Stimulated activated CD8-positive, alpha-beta memory T cell treated with anti-CD3 and anti-CD28 coated beads, Interleukin-12 subunit alpha, Interleukin-12 subunit beta, amount 100 ng/mL, for 24 hours (primary cell): Measurements from ENCODE around the gene TXNL4A.

Experiments used
- DNase-seq: peaks from one replicate; pipeline ENCODE4 v3.0.0-alpha.2; 2020; ENCODE audit errors: extremely low read depth

TXNL4A gene

DNA sequence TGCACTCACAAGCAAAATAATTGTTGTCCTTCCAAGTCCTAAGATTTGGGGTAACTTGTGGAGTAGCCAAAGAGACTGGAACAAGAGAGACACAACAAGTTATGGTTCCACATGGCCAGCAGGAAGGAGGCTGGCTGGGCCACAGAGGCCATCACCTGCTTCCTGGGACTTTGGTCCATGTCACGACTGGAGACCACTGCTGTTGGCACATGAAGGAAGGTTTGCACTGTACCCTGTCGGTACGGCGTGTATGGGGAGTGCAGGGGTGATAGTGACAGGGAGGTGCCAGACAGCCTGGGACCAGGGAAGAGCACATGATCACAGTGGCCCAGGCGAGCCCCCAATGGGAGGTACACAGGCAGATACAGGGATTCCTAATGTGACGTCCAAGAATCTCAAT, 52.4 kb downstream of the TXNL4A start:
- DNase-seq = no peak

DNA sequence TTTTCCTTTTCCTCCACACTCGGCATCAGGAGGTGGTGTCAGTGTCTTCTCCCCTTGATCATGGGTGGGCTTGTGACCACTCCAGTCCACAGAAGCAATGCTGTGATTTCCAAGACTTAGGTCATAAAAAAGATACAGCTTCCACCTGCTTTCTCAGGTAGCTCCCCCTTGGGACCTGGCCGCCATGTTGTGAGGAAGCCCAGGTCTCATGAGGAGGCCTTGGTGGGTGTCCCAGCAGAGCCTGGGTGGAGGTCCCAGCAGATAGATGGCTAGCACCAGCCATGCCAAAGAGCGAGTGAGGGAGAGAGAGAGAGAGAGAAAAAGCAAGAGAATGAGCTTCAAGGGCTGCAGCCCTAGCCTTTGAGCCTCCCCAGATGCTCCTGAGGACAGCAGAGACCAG, 52.9 kb downstream of the TXNL4A start:
- DNase-seq = no peak

DNA sequence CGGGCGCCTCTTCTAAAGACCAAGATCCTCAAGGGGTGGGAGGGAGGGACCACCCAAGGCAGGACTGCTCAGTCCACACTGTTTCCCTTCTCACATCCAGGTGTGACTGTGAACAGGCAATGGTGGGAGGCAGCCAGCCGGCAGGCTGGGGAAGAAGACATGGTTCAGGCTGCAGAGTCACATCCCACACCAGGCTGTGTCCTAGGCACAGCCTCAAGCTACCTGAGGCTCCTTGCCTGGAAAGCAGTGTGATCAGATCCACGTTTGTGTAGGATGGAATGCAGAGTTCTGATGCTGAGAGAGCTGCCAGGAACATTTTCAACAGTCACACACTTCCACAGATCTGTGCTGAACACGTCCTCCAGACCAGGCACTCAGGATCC, 53.3 kb downstream of the TXNL4A start:
- no peak for DNase-seq

DNA sequence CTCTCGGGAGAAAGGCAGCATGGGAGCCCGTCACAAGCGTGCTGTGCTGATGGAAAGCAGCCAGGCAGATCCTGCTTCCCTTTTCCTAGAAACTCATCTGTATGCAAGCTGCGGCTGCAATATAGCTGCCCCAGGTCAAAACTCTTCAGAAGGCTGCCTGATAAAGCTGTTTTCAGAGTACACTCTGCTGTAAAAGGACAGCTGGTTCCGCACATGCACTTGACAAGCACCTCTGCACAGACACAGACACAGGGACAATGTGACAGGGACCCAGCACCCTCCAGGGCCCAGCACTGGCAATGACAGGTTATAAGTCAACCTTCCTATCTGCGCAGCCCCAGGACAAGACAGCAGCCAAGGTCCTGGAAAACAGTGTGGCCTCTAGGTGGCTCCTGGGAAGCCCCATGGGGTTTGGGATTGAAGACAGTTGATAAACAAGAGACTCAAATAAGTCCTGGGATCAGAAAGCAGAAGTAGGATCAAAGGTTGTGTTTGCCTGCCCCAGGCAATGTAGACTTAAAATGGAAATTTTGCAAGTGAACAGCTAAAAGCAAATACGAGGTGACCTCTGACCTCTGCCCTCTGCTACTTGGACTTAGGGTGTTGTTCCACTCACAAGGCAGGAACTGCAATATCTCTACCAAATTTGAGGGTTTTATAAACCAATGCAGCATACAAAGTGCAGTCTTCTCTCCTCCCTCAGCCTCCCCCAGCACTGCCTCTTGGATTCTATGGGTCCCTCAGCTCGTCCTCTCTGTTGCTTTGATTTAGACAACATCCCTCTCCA, 53.9 kb downstream of the TXNL4A start:
- DNase-seq = no peak

DNA sequence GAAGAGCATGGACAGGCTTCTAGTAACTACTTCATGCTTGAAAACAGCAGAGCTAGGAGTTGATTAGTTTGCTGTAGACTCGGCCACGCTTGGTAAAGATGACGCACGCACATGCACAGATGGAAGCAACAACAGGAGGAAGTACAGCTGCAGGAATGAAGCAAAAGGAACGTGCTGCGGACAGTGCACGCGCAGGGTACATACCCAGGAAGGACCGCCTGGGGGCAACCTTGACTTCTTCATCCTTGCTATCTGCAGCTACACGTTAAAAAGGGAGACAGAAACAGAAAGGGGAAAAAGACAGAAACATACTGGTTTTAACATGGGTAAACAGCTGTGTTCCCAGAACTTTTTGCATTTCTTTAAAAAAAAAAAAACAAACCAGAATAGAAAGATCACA, 54.6 kb downstream of the TXNL4A start:
- no peak for DNase-seq

DNA sequence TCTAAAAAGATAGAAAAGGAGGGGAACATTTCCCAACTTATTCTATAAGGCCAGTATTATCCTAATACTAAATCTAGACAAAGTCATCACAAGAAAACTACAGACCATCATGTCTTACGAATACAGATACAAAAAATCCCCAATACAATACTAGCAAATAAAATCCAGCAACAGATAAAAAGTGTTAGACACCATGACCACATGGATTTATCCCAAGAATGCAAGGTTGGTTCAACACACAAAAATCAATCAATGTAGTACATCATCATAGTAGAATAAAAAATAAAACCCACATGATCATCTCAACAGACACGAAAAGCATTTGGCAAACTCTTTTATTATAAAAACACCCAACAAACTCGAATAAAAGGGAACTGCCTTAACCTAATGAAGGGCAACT, 55.5 kb downstream of the TXNL4A start:
- no peak for DNase-seq

DNA sequence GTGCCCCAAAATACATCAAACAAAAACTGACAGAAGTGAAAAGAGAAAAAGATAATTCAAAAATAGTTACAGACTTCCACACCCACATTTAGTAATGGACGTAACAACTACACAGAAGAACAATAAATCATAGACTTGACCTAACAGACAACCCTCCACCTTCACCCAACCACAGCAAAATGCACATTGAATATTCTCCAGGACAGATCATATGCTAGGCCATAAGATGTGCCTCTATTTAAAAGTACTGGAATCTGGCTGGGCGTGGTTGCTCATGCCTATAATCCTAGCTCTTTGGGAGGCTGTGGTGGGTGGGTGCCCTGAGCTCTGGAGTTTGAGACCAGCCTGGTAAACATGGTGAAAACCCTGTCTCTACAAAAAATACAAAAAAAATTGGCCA, 56.9 kb downstream of the TXNL4A start:
- no peak for DNase-seq

DNA sequence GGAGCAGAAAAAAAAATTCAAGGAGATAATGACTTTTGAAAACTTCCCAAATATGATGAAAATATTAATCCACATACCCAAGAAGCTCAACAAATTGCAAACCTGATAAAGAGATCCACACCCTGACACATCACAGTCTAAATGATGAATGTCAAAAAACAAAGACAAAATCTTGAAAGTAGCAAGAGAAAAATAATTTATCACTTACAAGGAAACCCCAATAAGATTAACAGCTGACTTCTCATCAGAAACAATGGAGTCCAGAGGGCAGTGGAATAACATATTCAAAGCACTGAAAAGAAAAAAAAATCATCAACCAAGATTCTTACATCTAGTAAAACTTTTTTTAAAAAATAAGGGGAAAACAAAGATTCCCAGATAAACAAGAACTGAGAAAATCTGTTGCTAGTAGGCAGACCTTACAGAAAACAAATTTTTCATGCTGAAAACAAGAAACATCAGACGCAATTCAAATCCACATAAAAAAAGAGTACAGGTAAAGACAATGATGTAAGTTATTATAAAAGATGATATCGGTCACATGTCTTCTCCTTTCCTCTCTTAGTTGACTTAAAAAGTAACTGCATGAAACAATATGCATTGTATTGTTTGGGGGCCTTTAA, 58.2 kb downstream of the TXNL4A start:
- DNase-seq = no peak

DNA sequence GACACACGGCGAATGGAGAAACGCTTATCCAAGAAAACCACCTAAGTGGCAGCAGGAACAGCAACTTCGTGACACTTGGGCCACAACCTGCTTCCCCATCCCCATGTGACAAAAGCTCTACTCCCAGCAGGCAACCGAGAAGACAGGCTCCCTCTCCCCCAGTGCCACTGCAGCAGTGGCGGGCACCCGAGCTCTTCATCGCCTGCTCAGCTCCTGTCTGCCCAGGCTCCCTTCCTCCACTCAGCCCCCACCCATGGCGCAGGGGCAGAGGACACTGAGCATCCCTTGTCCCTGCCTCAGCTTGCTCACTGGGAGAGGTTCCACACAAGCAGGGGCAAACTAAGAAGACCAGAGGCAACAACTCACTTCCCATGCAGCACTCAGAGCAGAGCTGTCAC, 59.8 kb downstream of the TXNL4A start:
- DNase-seq = no peak

DNA sequence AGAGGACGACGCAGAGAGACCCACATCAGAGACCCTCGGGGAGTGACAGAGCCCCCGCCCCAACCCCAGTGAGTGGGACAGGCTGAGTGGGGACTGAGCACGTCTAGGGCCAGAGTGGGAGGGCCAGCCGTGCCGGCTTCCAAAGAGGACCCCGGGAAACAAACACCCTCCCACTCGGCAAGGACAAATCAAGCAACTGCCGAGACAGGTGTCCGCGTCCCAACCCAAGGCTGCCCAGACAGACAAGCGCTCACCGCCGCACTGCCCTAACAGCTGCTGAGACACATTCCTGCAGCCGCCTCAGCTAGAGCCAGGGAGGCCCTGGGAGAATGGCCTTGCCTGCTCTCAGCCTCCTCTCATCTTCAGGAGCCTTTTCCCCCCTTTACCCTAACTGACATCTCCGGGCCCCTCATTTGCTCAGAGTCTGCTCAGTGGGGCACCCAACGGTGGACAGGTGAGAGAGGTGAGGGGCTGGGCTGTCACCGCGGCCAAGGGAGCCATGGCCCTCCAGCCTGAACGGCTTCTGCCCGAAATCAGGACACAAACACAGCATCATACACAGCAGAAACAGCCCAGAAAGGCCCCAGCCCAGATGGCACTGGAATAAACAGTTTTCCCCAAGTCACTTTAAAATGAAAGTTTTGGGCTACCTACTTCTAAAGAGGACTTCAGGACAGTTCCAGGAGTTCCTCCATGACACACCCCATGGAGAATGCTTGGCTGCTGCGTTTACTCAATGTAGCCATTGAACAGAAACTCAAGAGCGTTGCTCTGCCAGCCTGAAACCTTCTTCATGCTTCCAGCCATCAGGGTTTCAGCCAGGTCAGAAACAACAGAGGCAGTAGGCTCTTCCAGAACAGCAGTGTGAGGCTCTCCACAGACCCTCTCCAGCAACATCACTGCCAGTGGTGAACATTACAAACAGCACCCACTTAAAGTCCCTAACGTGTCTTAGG, 60.5 kb downstream of the TXNL4A start:
- no peak for DNase-seq

DNA sequence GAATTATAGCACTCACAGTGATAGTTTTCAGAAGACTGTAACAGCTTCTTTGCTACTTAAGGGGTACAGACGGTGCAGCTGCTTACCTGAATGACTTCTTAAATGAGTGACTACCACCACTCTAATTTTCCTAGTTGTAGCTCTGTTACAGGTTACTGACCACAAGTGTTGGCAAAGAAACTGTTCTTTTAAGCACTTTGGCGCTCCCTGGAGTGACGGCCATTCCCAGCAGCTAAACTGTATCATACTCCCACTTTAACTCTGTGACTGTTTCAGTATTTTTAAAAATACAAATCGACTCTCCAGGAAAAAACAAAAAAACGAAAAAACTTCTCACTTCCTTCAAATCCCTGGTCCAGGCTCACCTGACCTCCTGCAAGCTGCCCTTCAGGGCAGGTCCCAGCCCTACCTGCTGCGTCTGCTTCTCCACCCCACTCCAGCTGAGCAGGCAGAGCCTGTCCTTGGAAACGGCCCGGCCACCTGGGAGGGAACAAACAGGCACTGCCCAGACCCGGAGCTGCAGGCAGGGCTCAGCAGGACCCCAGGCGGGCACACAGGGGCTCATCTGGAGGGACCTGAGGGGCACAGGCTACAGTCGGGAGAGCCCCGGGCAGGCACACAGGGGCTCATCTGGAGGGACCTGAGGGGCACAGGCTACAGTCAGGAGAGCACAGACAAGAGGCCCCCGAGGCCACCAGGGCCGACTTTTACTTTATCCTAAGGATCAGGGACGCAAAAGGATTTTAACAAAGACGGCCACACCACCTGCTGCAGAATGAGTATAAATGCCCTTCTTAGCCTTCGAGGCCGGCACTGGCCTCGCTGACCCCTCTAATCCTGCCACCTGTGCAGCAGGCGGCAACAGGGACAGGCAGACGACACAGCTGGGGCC, 61.4 kb downstream of the TXNL4A start:
- DNase-seq = no peak

DNA sequence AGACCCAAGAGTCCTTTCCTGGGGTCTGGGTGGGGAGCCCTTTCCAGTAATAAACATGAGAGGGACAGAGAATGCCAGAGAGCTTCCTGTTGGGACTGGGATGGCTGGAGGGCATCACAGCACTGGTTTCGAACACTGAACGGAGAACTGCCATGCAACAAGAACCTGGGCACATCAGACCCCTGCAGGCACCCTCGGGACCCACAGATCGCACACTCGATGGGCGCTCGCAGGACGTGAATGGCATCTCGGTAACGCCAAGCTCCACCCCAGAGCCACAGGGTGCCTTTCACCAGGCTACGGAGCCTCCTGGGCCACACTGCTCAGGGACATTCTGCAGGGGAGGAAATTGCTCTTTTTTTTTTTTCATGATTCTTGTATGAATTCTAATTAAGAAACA, 62.1 kb downstream of the TXNL4A start:
- no peak for DNase-seq

DNA sequence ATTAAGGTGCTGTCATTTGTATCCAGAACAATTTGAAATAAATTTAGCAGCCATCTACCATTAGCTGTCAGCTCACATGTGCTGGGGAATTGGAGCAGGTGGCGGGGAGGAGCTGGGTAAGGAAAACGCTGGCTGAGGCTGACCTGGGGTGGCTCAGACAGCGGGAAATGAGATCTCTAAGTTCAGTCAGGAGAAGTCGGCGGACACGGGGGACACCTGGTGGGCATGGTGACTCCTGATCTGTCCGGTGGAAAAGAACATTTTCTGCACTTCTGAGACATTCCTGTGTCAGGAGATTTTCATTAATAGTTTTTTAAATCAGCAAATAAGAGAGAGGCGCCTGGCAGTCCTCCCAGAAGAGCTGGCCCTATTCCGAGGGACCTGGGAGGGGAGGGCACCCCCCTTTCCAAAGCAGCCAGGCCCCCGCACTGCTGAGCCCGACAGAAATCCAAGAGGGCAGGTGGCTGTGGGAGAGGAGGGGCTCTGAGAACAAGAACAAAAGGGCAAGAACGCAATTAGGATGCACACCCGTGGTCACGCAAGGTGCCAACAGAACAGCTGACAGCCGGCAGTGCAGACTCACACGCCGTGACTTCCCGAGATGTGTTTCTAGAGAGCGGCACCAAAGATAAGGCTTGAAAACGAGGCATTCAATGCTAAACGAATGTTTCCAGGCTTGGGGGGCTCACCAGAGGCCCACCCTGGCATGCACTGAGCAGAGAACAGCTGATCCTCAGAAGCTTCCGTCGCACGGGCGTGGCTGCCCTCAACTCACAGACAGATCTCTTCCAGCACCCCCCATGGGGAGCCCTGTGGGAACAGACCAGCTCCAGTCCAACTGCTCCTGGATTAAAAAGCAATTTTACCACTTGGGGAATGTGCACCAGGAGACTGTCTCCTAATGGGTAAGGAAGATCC, 63.3 kb downstream of the TXNL4A start:
- no peak for DNase-seq

DNA sequence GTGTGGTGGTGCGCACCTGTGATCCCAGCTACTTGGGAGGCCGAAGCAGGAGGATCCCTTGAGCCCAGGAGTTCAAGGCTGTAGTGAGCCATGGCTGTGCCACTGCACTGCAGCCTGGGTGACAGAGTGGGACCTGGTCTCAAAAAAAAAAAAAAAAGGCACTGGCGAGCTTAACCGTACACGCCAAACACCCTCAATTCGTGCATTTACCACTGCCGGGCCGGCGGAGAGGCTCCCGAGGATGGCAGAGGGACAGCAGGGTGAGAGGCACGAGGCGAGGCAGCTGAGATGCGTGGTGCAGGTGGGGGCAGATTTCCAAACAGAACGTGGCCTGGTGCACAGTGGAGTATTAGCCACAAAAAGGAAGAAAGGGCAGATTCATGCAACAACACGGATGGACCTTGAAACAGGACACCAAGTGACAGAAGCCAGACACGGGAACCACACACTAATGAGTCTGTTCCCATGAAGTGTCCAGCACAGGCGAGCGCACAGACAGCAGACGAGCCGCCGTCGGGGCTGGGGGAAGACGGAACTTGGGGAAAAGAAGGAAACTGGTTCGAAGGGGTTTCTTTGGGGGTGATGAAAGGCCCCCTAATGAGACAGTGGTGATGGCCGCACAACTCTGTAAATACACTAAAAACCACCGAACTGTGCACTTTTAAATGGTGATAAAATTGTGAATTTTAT, 64.3 kb downstream of the TXNL4A start:
- DNase-seq = no peak

DNA sequence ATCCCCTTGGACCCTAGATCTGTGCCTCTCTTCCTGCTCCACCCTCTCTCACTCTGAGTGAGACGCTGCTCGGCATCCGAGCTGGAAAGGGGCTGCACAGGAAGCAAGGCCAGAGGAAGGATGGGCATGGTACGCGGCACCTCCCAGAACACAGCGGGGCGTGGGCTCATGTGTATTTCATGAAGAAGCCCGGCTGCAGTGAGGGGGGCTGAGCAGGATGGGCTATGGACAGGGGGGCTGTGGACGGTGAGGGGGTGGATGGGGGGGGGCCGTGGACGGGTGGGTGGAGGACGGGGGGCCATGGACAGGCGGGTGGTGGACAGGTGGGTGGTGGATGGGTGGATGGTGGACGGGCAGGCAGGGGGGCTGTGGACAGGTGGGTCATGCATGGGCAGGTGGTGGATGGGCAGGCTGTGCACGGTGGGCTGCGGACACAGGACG, 65.4 kb downstream of the TXNL4A start:
- DNase-seq = no peak

DNA sequence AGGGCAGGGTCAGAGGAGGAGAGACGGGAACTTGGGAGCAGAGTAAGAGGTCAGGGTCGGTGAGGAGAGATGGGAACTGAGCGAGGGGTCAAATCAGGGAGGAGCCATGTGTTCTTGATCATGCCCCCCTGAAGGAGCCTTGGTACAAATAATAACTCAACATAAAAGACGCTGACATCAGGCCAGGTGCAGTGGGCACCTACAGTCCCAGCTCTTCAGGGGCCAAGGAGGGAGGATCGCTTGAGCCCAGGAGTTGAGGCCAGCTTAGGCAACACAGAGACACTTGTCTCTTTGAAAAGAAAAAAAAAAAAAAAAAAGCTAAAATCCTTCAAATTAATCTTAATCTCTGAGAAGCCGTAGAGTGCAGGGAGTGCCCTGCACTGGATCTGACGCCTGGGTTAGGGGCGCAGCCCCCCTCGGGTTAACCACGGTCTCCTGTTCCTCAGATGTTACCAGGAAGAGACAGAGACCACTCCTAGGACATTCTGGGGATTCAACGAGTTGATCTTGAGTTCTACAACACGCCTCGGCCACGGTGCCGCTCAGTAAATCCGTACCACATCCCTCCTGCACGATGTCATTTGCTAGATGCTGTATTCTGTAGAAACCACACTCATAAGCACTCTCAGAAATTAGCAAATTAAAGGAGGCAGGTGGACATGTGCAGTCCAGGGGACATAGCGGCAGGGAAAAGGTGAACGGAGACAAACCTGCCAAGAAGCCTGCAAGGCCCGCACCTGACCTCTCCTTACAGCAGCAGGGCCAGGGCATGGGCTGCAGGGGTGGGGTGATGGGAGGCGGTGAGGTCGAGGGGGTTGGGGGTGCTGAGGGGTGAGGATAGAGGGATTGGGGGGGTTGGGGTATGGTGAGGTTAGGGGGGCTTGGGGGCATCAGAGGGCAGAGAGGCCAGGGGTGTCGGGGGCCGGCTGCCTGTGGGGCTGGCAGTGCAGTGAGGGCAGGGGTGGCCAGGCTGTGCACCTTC, 66.1 kb downstream of the TXNL4A start:
- DNase-seq = no peak
